ENCODE measurements around the gene MZT2A.
A peak's percentile ranks its signal among the peaks of the same experiment; 100 is the strongest.
"Not testable (repeated sequence)": the region's sequence is repeated elsewhere in the genome, so short reads cannot be mapped to it uniquely, and the experiment has no call there.

The MZT2A gene

GRCh38 chr2:131503587-131503986 is 11.4 kb upstream of the MZT2A start:
- DNase-seq = not testable (repeated sequence)

GRCh38 chr2:131498321-131498973 is 6.2 kb upstream of the MZT2A start:
- in situ Hi-C loops (cut with MboI; ENCODE audit: low pct_unique_long_range_greater_than_20kb, low sequenced_read_pairs) = loop anchor here (25.0 kb wide), 1 partner anchor 361 kb away; no protein-coding TSS in a partner anchor

More at GRCh38 chr2:131503587-131503986, 11.4 kb upstream of the MZT2A start:
- in situ Hi-C loops (cut with MboI; ENCODE audit: low pct_unique_long_range_greater_than_20kb, low sequenced_read_pairs) = loop anchor here (25.0 kb wide), 1 partner anchor 159 kb away; no protein-coding TSS in a partner anchor

GRCh38 chr2:131495506-131495905 is 3.3 kb upstream of the MZT2A start:
- in situ Hi-C loops (cut with MboI; ENCODE audit: low pct_unique_long_range_greater_than_20kb, low sequenced_read_pairs) = loop anchor here (25.0 kb wide), 1 partner anchor 358 kb away; no protein-coding TSS in a partner anchor
- not testable (repeated sequence) for DNase-seq

More at GRCh38 chr2:131498321-131498973, 6.2 kb upstream of the MZT2A start:
- not testable (repeated sequence) for DNase-seq

GRCh38 chr2:131493199-131493968 is 1.2 kb upstream of the MZT2A start:
- in situ Hi-C loops (cut with MboI; ENCODE audit: low pct_unique_long_range_greater_than_20kb, low sequenced_read_pairs) = loop anchor here (25.0 kb wide), 1 partner anchor 356 kb away; no protein-coding TSS in a partner anchor
- peak; percentile 16 for DNase-seq

GRCh38 chr2:131492418-131493198 is 411 bp upstream of the MZT2A start:
- DNase-seq = peak; percentile 98
- in situ Hi-C loops (cut with MboI; ENCODE audit: low pct_unique_long_range_greater_than_20kb, low sequenced_read_pairs) = loop anchor here (25.0 kb wide), 1 partner anchor 355 kb away; no protein-coding TSS in a partner anchor

- not testable (repeated sequence) for DNase-seq
- in situ Hi-C loops (cut with MboI; ENCODE audit: low pct_unique_long_range_greater_than_20kb, low sequenced_read_pairs) = loop anchor here (25.0 kb wide), 1 partner anchor 354 kb away; no protein-coding TSS in a partner anchor
These were observed 744 bp downstream of the MZT2A start for GRCh38 chr2:131491469-131491836.

GRCh38 chr2:131490616-131491468 is 1.4 kb downstream of the MZT2A start:
- in situ Hi-C loops (cut with MboI; ENCODE audit: low pct_unique_long_range_greater_than_20kb, low sequenced_read_pairs) = loop anchor here (25.0 kb wide), 1 partner anchor 354 kb away; no protein-coding TSS in a partner anchor
- peak; percentile 47 for DNase-seq

- DNase-seq = no peak
- in situ Hi-C loops (cut with MboI; ENCODE audit: low pct_unique_long_range_greater_than_20kb, low sequenced_read_pairs) = loop anchor here (5.0 to 25.0 kb wide), 2 partner anchors 351 to 1301 kb away; no protein-coding TSS in a partner anchor
These were observed 3.6 kb downstream of the MZT2A start for GRCh38 chr2:131488306-131489205.

- in situ Hi-C loops (cut with MboI; ENCODE audit: low pct_unique_long_range_greater_than_20kb, low sequenced_read_pairs) = loop anchor here (5.0 to 25.0 kb wide), 2 partner anchors 349 to 1299 kb away; no protein-coding TSS in a partner anchor
- DNase-seq = not testable (repeated sequence)
These were observed 5.8 kb downstream of the MZT2A start for GRCh38 chr2:131486201-131486902.

- not testable (repeated sequence) for DNase-seq
- in situ Hi-C loops (cut with MboI; ENCODE audit: low pct_unique_long_range_greater_than_20kb, low sequenced_read_pairs) = loop anchor here (5.0 to 25.0 kb wide), 2 partner anchors 348 to 1298 kb away; no protein-coding TSS in a partner anchor
These were observed 7.2 kb downstream of the MZT2A start for GRCh38 chr2:131484906-131485460.

- not testable (repeated sequence) for DNase-seq
- in situ Hi-C loops (cut with MboI; ENCODE audit: low pct_unique_long_range_greater_than_20kb, low sequenced_read_pairs) = loop anchor here (25.0 kb wide), 1 partner anchor 347 kb away; no protein-coding TSS in a partner anchor
These were observed 8.0 kb downstream of the MZT2A start for GRCh38 chr2:131483981-131484820.

- DNase-seq = not testable (repeated sequence)
- in situ Hi-C loops (cut with MboI; ENCODE audit: low pct_unique_long_range_greater_than_20kb, low sequenced_read_pairs) = loop anchor here (25.0 kb wide), 1 partner anchor 345 kb away; no protein-coding TSS in a partner anchor
These were observed 9.6 kb downstream of the MZT2A start for GRCh38 chr2:131482506-131483155.

- not testable (repeated sequence) for DNase-seq
- in situ Hi-C loops (cut with MboI; ENCODE audit: low pct_unique_long_range_greater_than_20kb, low sequenced_read_pairs) = loop anchor here (25.0 kb wide), 1 partner anchor 343 kb away; no protein-coding TSS in a partner anchor
These were observed 11.8 kb downstream of the MZT2A start for GRCh38 chr2:131480351-131480750.

- in situ Hi-C loops (cut with MboI; ENCODE audit: low pct_unique_long_range_greater_than_20kb, low sequenced_read_pairs) = loop anchor here (25.0 kb wide), 1 partner anchor 342 kb away; no protein-coding TSS in a partner anchor
- DNase-seq = not testable (repeated sequence)
These were observed 13.2 kb downstream of the MZT2A start for GRCh38 chr2:131478850-131479461.
